ENCODE data around the gene RPL22L1.
A peak's percentile ranks its signal among the peaks of the same experiment; 100 is the strongest.

RPL22L1 gene

DNA sequence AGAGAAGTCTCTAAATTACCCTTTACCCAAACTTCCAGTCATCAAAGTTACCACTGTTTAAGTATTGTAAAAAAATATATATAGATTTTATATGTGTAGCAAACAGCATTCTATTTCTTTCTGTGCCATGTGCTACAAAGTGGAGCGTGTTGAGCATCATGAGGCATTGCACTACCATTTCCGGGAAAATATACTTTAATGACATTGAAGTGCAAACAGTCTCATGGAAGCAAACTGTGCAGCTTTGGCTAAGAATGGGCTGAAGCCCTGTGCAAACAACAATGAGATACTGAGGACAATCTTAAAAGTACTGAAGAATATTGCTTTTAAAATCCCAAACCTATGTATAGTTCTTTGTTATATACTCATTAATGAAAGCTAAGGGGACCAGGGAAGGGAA is 6.5 kb upstream of the RPL22L1 start:
- H3K4me1 ChIP-seq (ENCODE audit: control insufficient read depth, low read length) = no peaks in the 10 kb centered on the region
- H3F3A ChIP-seq (ENCODE audit: control insufficient read depth, insufficient read depth) = no peaks in the 10 kb centered on the region
- no peaks in the 10 kb centered on the region for H3K9me3 ChIP-seq (ENCODE audit: control insufficient read depth, insufficient read depth, low read length)
- TF ChIP-seq, protein P1, sequence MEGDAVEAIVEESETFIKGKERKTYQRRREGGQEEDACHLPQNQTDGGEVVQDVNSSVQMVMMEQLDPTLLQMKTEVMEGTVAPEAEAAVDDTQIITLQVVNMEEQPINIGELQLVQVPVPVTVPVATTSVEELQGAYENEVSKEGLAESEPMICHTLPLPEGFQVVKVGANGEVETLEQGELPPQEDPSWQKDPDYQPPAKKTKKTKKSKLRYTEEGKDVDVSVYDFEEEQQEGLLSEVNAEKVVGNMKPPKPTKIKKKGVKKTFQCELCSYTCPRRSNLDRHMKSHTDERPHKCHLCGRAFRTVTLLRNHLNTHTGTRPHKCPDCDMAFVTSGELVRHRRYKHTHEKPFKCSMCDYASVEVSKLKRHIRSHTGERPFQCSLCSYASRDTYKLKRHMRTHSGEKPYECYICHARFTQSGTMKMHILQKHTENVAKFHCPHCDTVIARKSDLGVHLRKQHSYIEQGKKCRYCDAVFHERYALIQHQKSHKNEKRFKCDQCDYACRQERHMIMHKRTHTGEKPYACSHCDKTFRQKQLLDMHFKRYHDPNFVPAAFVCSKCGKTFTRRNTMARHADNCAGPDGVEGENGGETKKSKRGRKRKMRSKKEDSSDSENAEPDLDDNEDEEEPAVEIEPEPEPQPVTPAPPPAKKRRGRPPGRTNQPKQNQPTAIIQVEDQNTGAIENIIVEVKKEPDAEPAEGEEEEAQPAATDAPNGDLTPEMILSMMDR (IDR thresholded peaks at IDR 0.05; ENCODE audit: low read depth, low read length, poor library complexity, severe bottlenecking) = no peak
- TF ChIP-seq EZH2phosphoT487 (IDR thresholded peaks at IDR 0.05; ENCODE audit: borderline replicate concordance, low read length) = no peak
- H3K79me2 ChIP-seq (ENCODE audit: control insufficient read depth, low read length) = no peaks in the 10 kb centered on the region
- no peak overlapping the region for H3K4me3 ChIP-seq (ENCODE audit: low read length)
- no peaks in the 10 kb centered on the region for H3K27me3 ChIP-seq (ENCODE audit: control insufficient read depth, low read length)
- H3K4me2 ChIP-seq (ENCODE audit: low read length) = no peak overlapping the region
- H4K20me1 ChIP-seq (ENCODE audit: control insufficient read depth, insufficient read depth, low read depth, low read length) = no peaks in the 10 kb centered on the region
- no peaks in the 10 kb centered on the region for H3K9me2 ChIP-seq (replicated peaks; ENCODE audit: control insufficient read depth, low read length)
- no peak overlapping the region for H3K27ac ChIP-seq (ENCODE audit: low read depth, low read length)
- no peaks in the 10 kb centered on the region for H3K36me3 ChIP-seq (ENCODE audit: control insufficient read depth, low read length)

DNA sequence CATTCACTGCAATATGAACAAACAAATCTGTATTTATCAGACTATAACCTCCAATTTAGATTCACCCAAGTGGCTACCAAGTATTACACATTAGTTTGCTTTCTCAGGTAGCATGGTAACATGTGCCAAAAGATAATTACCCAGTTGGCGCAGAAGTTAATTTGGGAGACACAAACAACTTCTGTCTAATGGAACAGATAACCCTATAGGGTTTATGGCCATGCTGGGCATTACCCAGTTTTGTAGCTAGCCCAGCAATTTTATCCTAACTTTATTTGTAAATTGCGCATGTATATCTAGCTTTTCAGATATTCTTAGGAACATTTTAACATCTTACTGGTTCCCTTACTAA is 780 bp downstream of the RPL22L1 start:
- no peaks in the 10 kb centered on the region for H3K9me3 ChIP-seq (ENCODE audit: control insufficient read depth, insufficient read depth, low read length)
- peaks cover 53% of the 10 kb centered on the region for H3K36me3 ChIP-seq (ENCODE audit: control insufficient read depth, low read length)
- peak overlapping the region; percentile 87 for H3K4me2 ChIP-seq (ENCODE audit: low read length)
- peaks cover 27% of the 10 kb centered on the region for H3K4me1 ChIP-seq (ENCODE audit: control insufficient read depth, low read length)
- peaks cover 54% of the 10 kb centered on the region for H3F3A ChIP-seq (ENCODE audit: control insufficient read depth, insufficient read depth)
- peak overlapping the region; percentile 84 for H3K27ac ChIP-seq (ENCODE audit: low read depth, low read length)
- peaks cover 15% of the 10 kb centered on the region; the same call in 1 of the 2 replicates for H4K20me1 ChIP-seq (ENCODE audit: control insufficient read depth, insufficient read depth, low read depth, low read length)
- H3K9me2 ChIP-seq (replicated peaks; ENCODE audit: control insufficient read depth, low read length) = no peaks in the 10 kb centered on the region
- H3K4me3 ChIP-seq (ENCODE audit: low read length) = peak overlapping the region; percentile 83
- TF ChIP-seq, protein P1 (IDR thresholded peaks at IDR 0.05; ENCODE audit: low read depth, low read length, poor library complexity, severe bottlenecking) = no peak
- TF ChIP-seq EZH2phosphoT487 (IDR thresholded peaks at IDR 0.05; ENCODE audit: borderline replicate concordance, low read length) = no peak
- no peaks in the 10 kb centered on the region for H3K27me3 ChIP-seq (ENCODE audit: control insufficient read depth, low read length)
- peaks cover 35% of the 10 kb centered on the region for H3K79me2 ChIP-seq (ENCODE audit: control insufficient read depth, low read length)

DNA sequence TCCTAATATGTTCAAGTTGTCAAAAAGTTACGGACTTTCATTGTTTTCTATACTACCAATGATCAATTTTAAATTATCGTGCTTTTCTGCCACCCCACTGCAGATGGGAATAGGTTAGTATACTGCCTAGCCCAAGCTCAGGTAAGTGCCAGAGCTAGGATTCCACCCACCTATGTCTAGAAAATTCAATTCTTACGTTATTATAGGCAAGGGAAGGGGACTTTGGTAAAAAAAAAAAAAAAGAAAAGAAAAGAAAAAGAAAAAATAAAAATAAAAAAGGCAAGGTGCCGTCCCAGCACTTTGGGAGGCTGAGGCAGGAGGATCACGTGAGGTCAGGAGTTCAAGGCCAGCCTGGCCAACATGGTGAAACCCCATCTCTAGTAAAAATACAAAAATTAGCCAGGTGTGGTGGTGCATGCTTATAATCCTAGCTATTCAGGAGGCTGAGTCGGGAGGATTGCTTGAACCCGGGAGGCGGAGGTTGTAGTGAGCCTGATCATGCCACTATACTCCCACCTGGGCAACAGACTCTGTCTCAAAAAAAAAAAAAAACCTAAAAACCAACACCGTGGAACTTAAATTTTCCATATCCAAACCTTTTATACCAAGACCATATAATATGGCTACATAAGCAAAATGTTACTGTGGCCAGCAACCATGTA is 1.3 kb downstream of the RPL22L1 start:
- peaks cover 15% of the 10 kb centered on the region; the same call in 1 of the 2 replicates for H4K20me1 ChIP-seq (ENCODE audit: control insufficient read depth, insufficient read depth, low read depth, low read length)
- TF ChIP-seq, protein P1 (IDR thresholded peaks at IDR 0.05; ENCODE audit: low read depth, low read length, poor library complexity, severe bottlenecking) = no peak
- no peak for TF ChIP-seq EZH2phosphoT487 (IDR thresholded peaks at IDR 0.05; ENCODE audit: borderline replicate concordance, low read length)
- H3K9me3 ChIP-seq (ENCODE audit: control insufficient read depth, insufficient read depth, low read length) = no peaks in the 10 kb centered on the region
- H3F3A ChIP-seq (ENCODE audit: control insufficient read depth, insufficient read depth) = peaks cover 60% of the 10 kb centered on the region
- peak overlapping the region; percentile 84 for H3K27ac ChIP-seq (ENCODE audit: low read depth, low read length)
- peaks cover 27% of the 10 kb centered on the region for H3K4me1 ChIP-seq (ENCODE audit: control insufficient read depth, low read length)
- peaks cover 53% of the 10 kb centered on the region for H3K36me3 ChIP-seq (ENCODE audit: control insufficient read depth, low read length)
- H3K27me3 ChIP-seq (ENCODE audit: control insufficient read depth, low read length) = no peaks in the 10 kb centered on the region
- H3K9me2 ChIP-seq (replicated peaks; ENCODE audit: control insufficient read depth, low read length) = no peaks in the 10 kb centered on the region
- H3K4me2 ChIP-seq (ENCODE audit: low read length) = peak overlapping the region; percentile 87
- peaks cover 35% of the 10 kb centered on the region for H3K79me2 ChIP-seq (ENCODE audit: control insufficient read depth, low read length)
- peak overlapping the region; percentile 83 for H3K4me3 ChIP-seq (ENCODE audit: low read length)

All from DOHH2 (cell line).